Measurements from ENCODE around the gene RAP1GAP2.

GRCh38 chr17:2860045-2860444 is 63.8 kb downstream of the RAP1GAP2 start:
- TF ChIP-seq POLR2AphosphoS5 (IDR thresholded peaks at IDR 0.05) (no peak), CTCF (IDR thresholded peaks at IDR 0.05) (no peak)

Measured in sigmoid colon (tissue), 4 donors.